ENCODE data around the gene ARID1A.

DNA sequence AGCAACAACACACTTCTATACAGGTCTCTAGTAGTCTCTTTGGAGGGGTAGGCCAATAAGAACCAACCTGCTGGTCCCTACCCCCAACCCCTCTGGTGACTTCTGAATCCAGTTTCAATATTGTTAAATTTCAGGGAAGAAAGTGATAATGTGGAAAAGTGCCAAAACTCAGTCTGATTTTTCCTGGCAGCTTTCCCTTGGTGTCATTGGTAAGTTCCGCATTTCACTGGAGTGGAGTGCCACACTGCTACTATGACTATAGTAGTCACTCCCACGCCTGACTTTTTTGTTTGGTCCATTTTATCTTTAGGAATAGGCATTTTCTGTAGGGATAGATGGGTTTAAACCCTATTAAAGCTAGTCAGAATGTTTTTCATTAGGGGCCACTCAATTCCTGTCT, 5.7 kb upstream of the ARID1A start:
- TF ChIP-seq MAX (IDR thresholded peaks at IDR 0.05) (no peak), ATF3 (IDR thresholded peaks at IDR 0.05) (no peak), RAD21 (IDR thresholded peaks at IDR 0.05) (no peak), EGR1 (IDR thresholded peaks at IDR 0.05; ENCODE audit: low read depth in 2 of 2) (no peak), SP1 (IDR thresholded peaks at IDR 0.05) (no peak), YY1 (IDR thresholded peaks at IDR 0.05) (no peak), TAF1 (conservative IDR thresholded peaks at IDR 0.05) (no peak), RXRA (IDR thresholded peaks at IDR 0.05) (no peak)
- TF ChIP-seq, protein P1, sequence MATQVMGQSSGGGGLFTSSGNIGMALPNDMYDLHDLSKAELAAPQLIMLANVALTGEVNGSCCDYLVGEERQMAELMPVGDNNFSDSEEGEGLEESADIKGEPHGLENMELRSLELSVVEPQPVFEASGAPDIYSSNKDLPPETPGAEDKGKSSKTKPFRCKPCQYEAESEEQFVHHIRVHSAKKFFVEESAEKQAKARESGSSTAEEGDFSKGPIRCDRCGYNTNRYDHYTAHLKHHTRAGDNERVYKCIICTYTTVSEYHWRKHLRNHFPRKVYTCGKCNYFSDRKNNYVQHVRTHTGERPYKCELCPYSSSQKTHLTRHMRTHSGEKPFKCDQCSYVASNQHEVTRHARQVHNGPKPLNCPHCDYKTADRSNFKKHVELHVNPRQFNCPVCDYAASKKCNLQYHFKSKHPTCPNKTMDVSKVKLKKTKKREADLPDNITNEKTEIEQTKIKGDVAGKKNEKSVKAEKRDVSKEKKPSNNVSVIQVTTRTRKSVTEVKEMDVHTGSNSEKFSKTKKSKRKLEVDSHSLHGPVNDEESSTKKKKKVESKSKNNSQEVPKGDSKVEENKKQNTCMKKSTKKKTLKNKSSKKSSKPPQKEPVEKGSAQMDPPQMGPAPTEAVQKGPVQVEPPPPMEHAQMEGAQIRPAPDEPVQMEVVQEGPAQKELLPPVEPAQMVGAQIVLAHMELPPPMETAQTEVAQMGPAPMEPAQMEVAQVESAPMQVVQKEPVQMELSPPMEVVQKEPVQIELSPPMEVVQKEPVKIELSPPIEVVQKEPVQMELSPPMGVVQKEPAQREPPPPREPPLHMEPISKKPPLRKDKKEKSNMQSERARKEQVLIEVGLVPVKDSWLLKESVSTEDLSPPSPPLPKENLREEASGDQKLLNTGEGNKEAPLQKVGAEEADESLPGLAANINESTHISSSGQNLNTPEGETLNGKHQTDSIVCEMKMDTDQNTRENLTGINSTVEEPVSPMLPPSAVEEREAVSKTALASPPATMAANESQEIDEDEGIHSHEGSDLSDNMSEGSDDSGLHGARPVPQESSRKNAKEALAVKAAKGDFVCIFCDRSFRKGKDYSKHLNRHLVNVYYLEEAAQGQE (IDR thresholded peaks at IDR 0.05), result no peak
- TF ChIP-seq, protein P2, sequence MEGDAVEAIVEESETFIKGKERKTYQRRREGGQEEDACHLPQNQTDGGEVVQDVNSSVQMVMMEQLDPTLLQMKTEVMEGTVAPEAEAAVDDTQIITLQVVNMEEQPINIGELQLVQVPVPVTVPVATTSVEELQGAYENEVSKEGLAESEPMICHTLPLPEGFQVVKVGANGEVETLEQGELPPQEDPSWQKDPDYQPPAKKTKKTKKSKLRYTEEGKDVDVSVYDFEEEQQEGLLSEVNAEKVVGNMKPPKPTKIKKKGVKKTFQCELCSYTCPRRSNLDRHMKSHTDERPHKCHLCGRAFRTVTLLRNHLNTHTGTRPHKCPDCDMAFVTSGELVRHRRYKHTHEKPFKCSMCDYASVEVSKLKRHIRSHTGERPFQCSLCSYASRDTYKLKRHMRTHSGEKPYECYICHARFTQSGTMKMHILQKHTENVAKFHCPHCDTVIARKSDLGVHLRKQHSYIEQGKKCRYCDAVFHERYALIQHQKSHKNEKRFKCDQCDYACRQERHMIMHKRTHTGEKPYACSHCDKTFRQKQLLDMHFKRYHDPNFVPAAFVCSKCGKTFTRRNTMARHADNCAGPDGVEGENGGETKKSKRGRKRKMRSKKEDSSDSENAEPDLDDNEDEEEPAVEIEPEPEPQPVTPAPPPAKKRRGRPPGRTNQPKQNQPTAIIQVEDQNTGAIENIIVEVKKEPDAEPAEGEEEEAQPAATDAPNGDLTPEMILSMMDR (IDR thresholded peaks at IDR 0.05; ENCODE audit: low read depth, low read length, missing input control), result no peak
